HTR-8/SVneo (cell line): Measurements from ENCODE around the gene LHFPL2.
"Not testable (repeated sequence)": the region's sequence is repeated elsewhere in the genome, so short reads cannot be mapped to it uniquely, and the experiment has no call there.

Experiments used
- DNase-seq: peaks from one replicate; pipeline ENCODE4 v3.0.0; 2011; ENCODE audit warnings: low spot score, mixed read lengths; ENCODE audit not compliant: insufficient read length
- FAIRE-seq: peaks from 2 replicates; lab custom pipeline; 2011; peaks lifted over from hg19 to GRCh38; lab: Jason Lieb, UNC

Gene LHFPL2

DNA sequence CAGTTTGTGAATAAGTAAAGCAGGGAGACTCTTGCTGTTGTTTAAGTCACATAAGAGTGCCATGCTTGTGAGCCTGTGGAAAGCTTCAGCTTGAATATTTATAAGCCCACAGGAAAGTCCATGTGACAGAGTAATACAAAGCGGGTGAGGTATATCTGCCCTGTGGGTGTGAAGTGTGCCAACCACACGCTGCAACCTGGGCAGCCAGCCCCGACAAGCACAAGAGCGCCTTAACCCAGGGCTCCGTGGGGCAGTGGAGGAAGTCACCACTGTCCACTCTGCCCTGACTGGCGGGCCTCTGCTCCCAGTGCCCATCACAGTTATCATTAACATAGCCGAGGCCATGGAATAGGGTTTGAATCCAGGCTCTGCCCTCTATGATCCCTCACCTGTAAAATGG lies 155.9 kb downstream of the LHFPL2 start:
- FAIRE-seq (no peak), DNase-seq (no peak)

DNA sequence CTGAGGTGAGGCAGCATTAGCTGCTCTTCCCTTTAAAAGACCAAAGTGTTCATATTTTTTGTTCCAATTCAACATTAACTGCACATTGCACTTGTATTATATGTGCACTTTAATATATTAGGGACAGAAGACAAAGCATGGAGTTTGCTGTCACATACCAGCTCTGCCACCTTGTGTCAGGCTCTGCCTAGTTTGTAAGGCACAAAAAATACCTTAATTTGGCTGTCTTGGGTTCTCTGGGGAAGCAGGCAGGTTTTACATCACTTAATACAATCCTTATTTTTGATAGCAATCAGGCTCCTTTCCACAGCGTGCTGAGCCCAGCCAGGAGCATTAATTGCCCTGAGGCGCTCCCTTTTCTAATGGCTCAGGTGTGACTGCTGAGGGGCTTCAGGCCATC lies 156.3 kb downstream of the LHFPL2 start:
- DNase-seq (no peak), FAIRE-seq (no peak)

DNA sequence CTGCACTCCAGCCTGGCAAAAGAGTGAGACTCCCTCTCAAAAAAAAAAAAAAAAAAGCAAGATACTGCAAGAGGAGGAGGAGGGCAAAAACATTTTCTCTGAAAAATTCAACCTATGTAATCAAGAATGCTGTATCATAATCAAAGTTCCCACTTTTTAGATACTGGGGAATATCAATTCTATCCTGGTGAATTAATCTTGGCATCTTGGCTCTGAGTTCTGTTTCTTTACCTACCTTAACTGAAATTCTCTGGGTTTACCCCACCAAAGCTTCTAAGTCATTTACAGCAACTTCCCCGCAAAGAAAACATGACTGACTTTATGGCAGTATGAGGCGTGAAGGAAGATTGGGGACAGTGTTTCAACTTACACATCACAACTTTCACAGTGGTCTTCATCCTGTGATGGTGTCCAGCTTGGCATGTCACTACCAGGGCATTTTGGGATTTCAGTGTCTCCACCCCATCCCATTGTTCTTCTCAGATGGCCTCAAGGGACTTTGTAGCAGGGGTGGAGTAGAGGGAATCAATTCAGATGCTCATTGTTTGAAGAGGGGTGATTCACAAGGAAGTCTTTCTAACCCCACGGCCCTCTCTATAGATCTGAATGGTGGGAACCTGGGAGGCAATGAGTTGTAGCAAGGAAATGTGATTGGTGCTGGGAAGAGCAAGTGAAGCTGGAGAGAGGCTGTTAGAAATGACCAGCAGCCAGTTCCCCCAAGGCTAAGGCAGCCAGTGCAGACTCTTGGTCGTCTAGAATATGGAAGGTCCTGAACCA lies 157.7 kb downstream of the LHFPL2 start:
- FAIRE-seq: no peak
- no peak for DNase-seq

DNA sequence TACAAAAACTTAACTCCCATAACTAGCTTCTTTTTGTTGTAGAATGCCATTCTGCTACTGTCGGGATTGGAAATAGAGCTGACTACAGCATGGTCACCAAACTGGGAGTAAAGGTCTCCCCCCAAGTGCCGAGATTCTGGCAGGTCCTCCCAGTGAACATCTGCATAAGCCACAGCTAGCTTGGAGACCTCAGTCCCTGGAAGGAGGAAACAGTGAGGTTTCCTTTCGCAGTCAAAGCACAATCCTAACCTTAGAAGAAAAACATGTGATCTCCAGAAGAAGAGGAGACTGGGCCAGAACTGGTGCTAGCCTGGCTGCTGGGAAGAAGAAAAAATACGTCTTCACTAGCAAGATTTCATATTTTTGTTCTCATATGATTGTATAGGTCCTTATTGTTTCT lies 160.7 kb downstream of the LHFPL2 start:
- no peak for DNase-seq
- FAIRE-seq: no peak

DNA sequence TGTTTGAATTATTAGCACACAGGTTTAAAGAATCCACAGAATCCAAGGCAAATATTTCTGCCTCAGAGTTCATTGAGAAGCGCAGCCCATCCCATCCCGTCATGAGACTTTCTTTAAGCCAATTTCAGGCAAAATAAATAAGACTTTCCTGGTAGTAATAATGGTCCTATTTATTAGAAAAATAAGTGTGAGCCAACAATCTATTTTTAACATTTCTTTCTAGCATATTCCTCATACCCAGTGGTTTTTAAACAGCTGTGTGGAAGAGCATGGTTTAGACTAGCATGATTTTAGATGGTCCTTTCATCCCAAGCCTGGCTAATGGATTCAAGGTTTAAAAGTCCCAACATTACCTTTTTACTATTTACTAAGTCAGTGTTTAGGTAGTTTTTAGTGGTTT lies 162.4 kb downstream of the LHFPL2 start:
- no peak for FAIRE-seq
- DNase-seq: no peak

DNA sequence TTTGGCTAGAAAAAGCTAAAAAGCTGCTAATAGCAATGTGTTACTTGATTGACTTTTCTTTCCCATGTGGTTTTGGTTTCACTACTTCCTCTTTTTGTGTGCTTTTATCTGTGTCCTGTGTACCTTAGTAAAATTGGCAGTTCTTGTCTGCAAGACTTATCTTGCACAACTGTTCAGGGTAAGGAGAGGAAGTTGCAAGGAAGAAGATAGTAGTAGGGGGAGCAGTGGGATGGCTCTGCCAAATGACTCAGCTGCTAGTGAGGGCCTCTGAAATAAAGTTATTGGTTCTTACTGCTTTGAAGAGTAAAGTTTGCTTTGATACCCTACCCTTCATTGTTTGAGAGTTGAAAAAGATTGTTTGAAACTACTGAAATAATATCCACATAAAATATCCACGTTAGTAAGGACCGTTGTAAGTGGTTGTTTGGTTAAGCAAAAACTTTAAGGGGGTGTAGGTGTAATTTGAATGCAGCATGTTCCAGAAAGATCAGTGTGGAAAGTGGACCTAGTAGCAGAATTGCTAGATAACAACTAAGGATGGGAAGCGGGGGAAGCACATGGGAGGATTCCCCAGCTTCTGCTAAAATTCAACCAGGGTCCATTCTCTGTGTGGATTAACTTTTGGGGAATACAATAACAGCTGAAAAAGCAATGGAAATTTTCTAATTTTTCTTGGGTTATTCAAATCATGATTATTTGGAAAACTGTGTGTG lies 164.6 kb downstream of the LHFPL2 start:
- FAIRE-seq (no peak), DNase-seq (no peak)

DNA sequence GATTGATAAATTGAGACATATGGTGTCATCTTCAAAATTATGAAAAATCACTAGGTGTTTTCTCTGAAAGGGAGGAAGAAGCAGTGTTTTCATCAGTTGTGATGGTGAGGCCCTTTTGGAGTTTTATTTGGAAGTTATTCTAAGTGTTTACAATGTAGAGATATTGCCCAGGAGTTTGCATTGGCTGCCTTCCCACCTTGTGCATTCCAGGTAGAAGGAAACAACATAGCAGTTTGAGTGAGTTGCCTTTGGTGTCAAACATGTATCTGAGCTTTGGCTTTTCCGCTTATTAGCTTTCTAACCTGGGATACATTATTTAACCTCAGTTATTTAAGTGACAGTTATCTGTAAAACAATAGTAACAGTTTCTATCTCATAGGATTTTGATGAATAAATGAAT lies 165.6 kb downstream of the LHFPL2 start:
- FAIRE-seq: no peak
- no peak for DNase-seq

DNA sequence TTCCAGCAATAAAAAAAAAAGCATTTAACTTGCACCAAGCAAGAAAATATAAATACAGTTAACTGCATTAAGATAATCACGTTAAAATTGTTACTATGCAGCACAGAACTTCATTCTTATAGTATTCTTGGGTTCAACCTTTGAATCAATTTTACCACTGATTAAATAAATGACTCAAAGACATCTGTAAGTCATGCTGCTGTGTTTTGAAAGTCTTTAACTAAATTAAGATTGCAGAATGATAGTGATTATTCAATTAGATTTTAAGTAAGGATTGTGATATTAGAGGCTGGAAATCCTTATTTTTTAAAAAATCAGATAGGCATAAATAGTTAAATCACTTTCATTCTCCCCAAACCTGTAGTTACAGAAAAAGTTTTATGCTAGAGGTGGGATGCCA lies 171.8 kb downstream of the LHFPL2 start:
- DNase-seq: no peak
- no peak for FAIRE-seq

DNA sequence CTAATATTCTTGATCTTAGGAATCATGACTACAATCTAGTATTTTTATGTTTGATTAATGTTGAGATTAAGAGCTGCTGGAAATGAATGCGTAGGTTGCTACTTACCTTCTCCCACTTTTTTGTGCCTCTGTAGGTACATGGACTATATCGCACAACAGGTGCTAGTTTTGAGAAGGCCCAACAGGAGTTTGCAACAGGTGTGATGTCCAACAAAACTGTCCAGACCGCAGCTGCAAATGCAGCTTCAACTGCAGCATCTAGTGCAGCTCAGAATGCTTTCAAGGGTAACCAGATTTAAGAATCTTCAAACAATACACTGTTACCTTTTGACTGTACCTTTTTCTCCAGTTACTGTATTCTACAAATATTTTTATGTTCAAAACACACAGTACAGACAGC lies 173.2 kb downstream of the LHFPL2 start:
- FAIRE-seq: no peak
- DNase-seq: no peak

DNA sequence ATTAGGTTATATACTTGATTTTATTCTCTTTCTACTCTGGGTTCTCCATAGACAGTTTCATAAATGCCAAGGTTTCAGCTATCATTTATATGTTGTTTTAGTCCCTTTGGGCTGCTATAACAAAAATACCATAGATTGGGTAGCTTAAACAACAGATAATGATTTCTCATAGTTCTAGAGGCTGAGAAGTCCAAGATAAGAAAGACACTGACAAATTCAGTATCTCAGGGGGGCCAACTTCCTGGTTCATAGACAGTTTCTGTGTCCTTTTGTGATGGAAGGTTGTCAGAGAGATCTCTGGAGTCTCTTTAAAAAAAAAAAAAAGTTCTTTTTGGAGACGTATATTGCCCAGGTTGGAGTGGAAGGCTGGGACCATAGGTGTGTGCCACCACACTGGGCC lies 174.8 kb downstream of the LHFPL2 start:
- FAIRE-seq (no peak), DNase-seq (no peak)

DNA sequence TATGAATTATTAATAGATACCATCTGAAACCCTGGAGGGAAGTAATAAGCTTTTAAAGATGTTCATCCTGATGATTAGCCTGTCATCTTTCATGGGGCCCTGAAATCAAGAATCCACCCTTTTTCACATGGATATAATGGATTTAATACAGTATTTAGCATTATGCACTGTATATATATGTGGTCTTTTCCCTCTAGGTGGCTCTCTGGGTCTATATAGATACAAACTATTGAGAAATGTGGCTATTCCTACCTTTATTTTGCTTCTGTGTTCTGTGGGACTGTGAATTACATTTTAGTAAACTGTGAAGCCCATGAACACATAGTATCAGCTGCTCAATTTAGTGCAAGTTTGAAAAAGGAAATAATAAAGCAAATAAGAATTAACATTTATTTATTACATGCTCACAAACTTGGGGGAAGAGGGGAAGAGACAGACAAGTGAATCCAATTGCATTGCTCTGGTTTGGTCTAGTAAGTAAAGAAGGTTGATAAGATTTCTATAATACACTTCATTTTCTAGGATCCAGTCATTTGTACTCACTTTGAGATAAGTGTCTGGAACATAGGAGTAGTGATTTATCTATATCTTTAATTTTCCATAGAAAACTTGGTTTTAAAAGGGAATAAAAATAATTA lies 176.0 kb downstream of the LHFPL2 start:
- FAIRE-seq (no peak), DNase-seq (no peak)

DNA sequence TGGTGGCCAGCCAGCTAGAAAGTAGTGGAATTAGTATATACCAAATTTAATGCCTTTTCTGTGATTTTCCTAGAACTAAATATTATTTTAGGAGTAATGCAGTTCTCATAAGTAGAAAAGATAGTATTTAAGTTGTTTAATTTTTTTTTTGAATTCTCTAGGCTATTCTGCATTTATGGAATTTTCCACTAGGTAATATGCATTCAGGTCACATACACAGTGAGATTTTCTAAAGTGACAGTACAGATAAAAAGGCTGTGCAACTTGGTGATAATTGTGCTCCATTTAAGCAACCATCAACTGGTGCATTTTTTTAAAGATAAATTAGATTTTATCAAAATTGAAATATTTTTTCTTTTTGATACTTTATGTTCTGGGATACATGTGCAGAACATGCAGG lies 176.7 kb downstream of the LHFPL2 start:
- FAIRE-seq (no peak), DNase-seq (no peak)

DNA sequence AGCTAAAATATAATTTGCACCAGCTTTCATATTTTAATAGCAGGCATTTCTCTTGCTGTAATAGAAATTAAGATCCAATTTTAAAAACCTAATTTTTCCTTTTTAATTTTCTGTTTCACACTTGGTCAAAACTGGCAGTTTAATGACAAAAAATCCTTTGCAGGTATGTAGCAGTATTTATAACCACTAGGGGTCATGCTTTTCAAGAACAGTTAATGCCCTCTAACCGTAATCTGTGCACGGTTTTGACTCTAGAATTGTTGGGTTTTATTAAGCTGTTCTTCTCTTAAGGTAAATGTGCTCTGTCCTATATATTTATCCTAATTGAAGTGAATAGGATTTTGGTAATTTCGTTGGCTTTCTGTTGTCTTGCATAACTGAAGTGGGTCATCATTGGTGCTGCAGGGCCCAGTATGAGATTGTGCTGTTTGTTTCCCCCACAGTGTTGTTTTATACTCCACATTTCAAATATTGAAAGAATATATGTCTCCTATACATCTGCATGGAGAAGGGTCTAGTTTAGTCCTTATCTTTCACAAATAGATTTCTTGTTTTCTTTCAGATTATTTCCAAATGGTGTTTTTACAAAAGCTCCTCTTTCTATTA lies 180.7 kb downstream of the LHFPL2 start:
- peak; percentile 41 for DNase-seq
- FAIRE-seq: no peak

DNA sequence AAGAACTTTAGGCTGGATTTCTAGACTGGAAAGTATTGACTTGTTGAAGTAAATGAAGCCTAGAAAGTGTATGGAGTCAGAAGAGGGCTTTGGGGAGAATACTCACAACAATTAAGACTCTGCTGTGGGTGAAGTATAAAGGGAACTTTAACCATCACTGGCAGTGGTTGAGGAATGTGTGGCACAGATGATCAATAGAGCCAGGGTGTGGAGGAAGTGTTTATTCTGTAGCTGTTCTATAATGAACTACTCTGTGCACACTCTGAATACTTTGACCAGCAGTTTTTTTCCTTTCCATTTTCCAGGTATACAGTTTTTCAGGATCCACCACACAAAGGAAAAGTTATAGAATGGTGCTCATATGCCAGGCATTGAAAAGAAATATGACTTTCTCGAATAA lies 181.4 kb downstream of the LHFPL2 start:
- DNase-seq (no peak), FAIRE-seq (no peak)

DNA sequence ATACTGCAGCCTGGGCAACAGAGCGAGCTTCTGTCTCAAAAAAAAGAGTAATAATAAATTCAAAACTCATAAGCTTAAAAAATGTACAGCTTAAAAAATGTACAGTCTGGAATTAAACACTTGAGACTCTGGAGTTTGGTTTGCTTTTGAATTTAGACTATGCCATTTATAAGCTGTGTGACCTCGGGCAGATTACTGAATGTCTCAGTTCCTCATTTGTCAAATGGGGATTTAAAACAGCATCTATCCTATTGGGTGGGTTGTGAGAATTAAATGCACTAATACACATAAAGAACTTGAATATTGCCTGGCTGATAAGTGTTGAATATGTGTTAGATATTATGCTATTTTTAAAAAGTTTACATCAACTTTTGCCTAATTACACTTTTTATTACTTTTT lies 189.7 kb downstream of the LHFPL2 start:
- no peak for DNase-seq
- FAIRE-seq: no peak

DNA sequence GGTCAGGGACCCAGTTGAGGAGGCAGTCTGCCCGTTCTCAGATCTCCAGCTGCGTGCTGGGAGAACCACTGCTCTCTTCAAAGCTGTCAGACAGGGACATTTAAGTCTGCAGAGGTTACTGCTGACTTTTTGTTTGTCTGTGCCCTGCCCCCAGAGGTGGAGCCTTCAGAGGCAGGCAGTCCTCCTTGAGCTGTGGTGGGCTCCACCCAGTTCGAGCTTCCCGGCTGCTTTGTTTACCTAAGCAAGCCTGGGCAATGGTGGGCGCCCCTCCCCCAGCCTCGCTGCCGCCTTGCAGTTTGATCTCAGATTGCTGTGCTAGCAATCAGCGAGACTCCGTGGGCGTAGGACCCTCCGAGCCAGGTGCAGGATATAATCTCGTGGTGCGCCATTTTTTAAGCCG lies 191.1 kb downstream of the LHFPL2 start:
- DNase-seq, FAIRE-seq: not testable (repeated sequence)

DNA sequence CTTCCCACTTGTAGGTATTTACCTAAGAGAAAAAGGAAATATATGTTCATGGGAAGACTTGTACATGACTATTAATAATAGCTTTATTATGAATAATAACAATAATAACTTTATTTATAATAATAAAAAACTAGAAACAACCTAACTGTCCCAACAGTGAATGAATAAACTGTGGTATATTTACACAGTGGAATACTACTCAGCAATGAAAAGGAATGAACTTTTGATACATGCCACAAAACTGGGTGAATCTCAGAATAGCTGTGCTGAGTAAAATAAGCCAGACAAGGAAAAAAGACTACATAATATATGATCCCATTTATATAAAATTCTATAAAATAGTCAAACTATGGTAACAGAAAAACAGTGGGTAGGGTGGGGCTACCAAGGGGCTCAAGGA lies 199.5 kb downstream of the LHFPL2 start:
- FAIRE-seq (no peak), DNase-seq (no peak)

DNA sequence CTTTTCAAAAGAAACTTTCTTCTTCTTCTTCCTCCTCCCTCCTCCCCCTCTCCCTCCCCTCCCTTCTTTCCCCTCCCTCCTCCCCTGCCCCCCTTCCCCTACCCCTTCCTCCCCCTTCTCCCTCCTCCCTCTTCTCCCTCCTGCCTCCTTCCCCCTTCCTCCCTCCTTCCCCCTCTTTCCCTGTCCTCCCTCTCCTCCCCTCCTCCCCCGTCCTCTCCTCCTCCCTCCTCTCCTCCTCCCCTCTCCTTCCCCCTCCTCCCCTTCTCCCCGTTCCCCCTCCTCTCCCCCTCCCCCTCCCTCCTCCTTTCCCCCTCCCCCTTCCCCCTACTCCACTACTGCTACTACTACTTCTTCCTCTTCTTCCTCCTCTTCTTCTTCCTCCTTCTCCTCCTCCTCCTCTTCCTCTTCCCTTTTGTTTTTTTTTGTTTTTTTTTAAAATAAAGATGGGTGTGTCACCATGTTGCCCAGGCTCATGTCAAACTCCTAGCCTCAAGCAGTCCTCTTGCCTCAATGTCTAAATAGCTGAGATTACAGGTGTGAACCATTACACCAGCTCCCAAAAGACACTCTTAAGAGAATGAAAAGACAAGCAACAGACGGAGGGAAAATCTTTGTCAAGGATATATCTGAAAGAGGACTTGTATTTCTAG lies 200.7 kb downstream of the LHFPL2 start:
- DNase-seq (no peak), FAIRE-seq (no peak)
